ENCODE results near the gene RBM27.
"Not testable (repeated sequence)": the region's sequence is repeated elsewhere in the genome, so short reads cannot be mapped to it uniquely, and the experiment has no call there.

RBM27 gene

DNA sequence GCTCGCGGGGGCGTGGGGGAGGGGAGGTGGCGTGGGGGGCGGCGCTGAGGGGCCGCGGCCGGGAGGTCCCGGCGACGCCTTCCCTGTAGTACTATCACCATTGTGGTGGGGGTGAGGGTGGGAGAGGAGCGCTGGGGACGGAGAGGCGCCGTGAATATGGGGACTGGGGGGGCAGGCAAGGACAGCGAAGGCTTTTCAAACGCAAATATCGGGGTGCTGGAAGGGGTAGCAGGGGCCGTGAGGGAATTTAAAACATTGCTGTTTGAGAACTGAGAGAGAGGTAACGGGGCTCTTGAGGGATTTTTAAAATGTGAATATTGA lies 427 bp downstream of the RBM27 start:
- H3K27me3 ChIP-seq (ENCODE audit: insufficient read depth, low read depth, severe bottlenecking), result no peaks in the 10 kb centered on the region
- H3K4me3 ChIP-seq (ENCODE audit: low read depth, low read length), result peak overlapping the region; percentile 94
- peak overlapping the region; percentile 47 for H3K27ac ChIP-seq
- no peak for DNase-seq
- H3K36me3 ChIP-seq, result peaks cover 6% of the 10 kb centered on the region; the same call in 1 of the 2 replicates
- no peak for TF ChIP-seq CTCF (IDR thresholded peaks at IDR 0.05; ENCODE audit: low read depth, low read length)
- H3K9me3 ChIP-seq (ENCODE audit: severe bottlenecking), result no peaks in the 10 kb centered on the region

DNA sequence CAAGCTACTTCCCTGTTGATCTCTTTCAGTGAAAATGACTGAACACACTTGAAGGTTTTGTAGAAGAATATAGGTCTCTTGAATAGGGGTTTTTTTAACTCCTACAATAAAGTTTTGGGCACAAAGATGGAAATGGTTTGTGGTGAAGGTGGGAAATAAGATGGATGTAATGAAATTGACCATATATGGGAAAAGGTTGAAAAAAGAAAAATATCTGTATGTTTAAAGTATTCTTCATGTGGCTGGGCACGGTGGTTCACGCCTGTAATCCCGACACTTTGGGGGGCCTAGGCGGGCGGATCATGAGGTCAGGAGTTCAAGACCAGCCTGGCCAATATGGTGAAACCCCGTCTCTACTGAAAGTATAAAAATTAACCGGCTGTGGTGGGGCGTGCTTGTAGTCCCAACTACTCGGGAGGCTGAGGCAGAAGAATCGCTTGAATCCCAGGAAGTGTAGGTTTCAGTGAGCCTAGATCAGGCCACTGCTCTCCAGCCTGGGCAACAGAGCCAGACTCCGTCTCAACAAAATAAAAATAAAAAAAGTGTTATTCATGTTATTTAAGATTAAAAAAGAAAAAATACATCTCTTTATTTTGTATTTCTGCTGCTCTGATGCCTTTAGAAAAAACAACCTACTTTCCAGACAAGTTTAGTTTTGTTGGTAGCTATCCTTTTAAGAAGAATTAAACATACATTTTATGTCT lies 2.2 kb downstream of the RBM27 start:
- H3K27ac ChIP-seq, result no peak overlapping the region
- no peaks in the 10 kb centered on the region for H3K27me3 ChIP-seq (ENCODE audit: insufficient read depth, low read depth, severe bottlenecking)
- no peak for DNase-seq
- H3K9me3 ChIP-seq (ENCODE audit: severe bottlenecking), result no peaks in the 10 kb centered on the region
- peaks cover 6% of the 10 kb centered on the region; the same call in 1 of the 2 replicates for H3K36me3 ChIP-seq
- H3K4me3 ChIP-seq (ENCODE audit: low read depth, low read length), result no peak overlapping the region
- TF ChIP-seq CTCF (IDR thresholded peaks at IDR 0.05; ENCODE audit: low read depth, low read length), result no peak

DNA sequence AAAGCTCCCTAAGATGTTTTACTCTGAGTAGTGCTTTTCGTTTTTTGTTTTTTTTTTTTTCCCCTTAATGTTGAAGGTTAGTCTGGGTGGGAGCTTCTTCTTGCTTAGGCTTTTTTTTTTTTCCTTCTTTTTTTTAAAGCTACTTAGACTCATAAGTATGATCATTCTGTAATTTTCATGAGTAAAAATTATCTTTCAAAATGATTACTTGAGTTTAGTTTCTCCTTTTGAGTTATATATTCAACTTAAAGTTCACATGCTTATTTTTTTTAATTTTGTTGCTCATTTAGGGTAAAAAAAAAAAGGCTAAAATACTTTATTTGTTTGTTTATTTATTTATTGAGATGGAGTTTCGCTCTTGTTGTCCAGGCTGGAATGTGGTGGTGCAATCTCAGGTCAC lies 2.9 kb downstream of the RBM27 start:
- H3K27me3 ChIP-seq (ENCODE audit: insufficient read depth, low read depth, severe bottlenecking), result no peaks in the 10 kb centered on the region
- no peak overlapping the region for H3K27ac ChIP-seq
- DNase-seq, result no peak
- peaks cover 6% of the 10 kb centered on the region; the same call in 1 of the 2 replicates for H3K36me3 ChIP-seq
- TF ChIP-seq CTCF (IDR thresholded peaks at IDR 0.05; ENCODE audit: low read depth, low read length), result no peak
- no peaks in the 10 kb centered on the region for H3K9me3 ChIP-seq (ENCODE audit: severe bottlenecking)
- no peak overlapping the region for H3K4me3 ChIP-seq (ENCODE audit: low read depth, low read length)

DNA sequence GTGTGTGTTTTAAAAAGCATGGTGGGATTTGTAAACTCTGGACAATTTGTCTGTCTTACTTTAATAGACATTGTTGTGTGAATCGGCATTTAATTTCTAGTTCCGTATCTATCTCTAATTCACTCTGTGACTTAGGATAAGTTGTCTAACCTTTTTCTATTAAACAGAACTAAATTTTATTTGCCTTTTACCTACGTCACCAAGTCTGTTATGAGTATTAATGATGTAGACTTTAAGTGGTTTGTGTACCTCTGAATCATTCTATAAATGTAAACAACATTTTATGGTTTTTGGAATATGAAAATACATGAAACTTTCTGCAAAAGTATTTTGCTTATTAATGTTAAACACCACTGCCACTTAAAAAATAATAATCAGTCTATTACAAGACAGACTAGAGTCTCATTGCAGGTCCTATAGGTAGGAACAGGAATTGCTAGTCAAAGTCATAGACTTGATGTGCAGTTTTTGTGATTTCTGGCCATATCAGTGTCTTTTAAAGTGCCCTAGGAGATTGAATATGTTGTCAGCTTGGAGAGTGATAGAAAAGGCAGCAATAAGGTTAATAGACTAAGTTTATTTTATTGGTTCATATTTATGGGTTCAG lies 5.6 kb downstream of the RBM27 start:
- 0 out of 2 replicates have a peak, but pooled peaks have one; percentile 4 for TF ChIP-seq CTCF (IDR thresholded peaks at IDR 0.05; ENCODE audit: low read depth, low read length)
- DNase-seq, result no peak
- no peaks in the 10 kb centered on the region for H3K9me3 ChIP-seq (ENCODE audit: severe bottlenecking)
- no peak overlapping the region for H3K27ac ChIP-seq
- no peaks in the 10 kb centered on the region for H3K27me3 ChIP-seq (ENCODE audit: insufficient read depth, low read depth, severe bottlenecking)
- no peak overlapping the region for H3K4me3 ChIP-seq (ENCODE audit: low read depth, low read length)
- H3K36me3 ChIP-seq, result peaks cover 6% of the 10 kb centered on the region; the same call in 1 of the 2 replicates

- H3K4me3 ChIP-seq (ENCODE audit: low read depth, low read length), result no peak overlapping the region
- H3K9me3 ChIP-seq (ENCODE audit: severe bottlenecking), result no peaks in the 10 kb centered on the region
- no peak overlapping the region for H3K27ac ChIP-seq
- H3K27me3 ChIP-seq (ENCODE audit: insufficient read depth, low read depth, severe bottlenecking), result no peaks in the 10 kb centered on the region
- peaks cover 6% of the 10 kb centered on the region; the same call in 1 of the 2 replicates for H3K36me3 ChIP-seq
- no peak for TF ChIP-seq CTCF (IDR thresholded peaks at IDR 0.05; ENCODE audit: low read depth, low read length)
- DNase-seq, result no peak
Observed at GRCh38 chr5:146209714-146210113, 6.3 kb downstream of the RBM27 start.

DNA sequence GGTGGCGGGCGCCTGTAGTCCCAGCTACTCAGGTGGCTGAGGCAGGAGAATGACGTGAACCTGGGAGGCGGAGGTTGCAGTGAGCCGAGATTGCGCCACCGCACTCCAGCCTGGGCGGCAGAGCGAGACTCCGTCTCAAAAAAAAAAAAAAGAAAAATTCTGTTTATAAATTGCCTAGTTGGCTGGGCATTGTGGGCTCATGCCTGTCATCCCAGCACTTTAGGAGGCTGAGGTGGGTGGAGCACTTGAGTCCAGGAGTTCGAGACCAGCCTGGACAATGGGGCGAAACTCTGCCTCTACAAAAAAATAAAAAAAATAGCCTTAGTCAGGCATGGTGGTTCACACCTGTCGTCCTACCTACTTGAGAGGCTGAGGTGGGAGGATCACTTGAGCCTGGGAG lies 7.4 kb downstream of the RBM27 start:
- not testable (repeated sequence) for H3K36me3 ChIP-seq; H3K27ac ChIP-seq; H3K9me3 ChIP-seq (ENCODE audit: severe bottlenecking); H3K27me3 ChIP-seq (ENCODE audit: insufficient read depth, low read depth, severe bottlenecking); DNase-seq; H3K4me3 ChIP-seq (ENCODE audit: low read depth, low read length)
